Measurements from ENCODE around the gene MACROH2A2.
A peak's percentile ranks its signal among the peaks of the same experiment; 100 is the strongest.
"Not testable (repeated sequence)": the region's sequence is repeated elsewhere in the genome, so short reads cannot be mapped to it uniquely, and the experiment has no call there.

Gene MACROH2A2

DNA sequence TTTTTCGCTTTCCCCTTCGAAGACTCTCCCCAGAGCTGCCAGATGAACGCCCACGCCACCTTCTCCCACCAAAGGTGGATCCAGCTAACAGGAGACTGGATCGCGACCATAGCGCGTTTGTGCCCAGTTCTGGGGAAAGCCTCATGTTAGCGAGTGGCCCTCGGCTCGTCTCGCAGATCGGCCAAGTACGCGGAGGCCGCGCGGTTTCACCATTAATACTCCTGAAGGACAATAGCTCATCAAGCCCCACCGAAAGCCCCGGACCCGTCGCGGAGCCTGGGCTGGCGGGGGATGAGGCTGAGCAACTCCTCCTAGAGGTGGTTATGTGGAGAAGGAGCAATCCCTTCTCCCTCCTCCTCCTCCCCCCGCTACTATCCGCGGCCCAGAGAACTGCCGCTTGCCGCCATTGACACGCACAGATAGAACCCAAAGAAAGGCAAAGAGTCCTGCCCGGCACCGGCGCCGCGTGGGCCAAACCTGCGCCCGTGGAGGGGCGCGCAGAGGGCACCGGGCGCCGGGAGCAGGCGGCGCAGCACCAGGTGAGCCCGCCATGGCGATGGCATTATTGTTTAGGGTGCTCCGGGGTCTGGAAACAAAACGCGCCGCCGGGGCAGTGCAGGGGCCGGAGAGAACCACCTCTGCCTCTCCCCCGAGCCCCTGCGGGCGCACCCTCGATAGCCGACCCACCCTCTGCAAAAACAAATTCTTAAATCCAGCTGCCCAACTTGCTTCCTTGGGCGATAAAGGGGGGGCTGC lies at the start of gene MACROH2A2:
Gene MACROH2A2 (plus strand): TSS at position 385 of the 756 bp plus-strand sequence. CDS start 22,813 bp downstream, outside the sequence.
- H3K9me3 Mint-ChIP-seq = no peaks in the 10 kb centered on the region
- H3K4me3 Mint-ChIP-seq = peak within 1 kb of the TSS; percentile 61
- no peaks in the 10 kb centered on the region for H3K36me3 Mint-ChIP-seq
- peaks cover 46% of the 10 kb centered on the region for H3K27me3 Mint-ChIP-seq
- ATAC-seq = no peak
- H3K4me1 Mint-ChIP-seq = peaks cover 11% of the 10 kb centered on the region
- no peak within 1 kb of the TSS for H3K27ac Mint-ChIP-seq

DNA sequence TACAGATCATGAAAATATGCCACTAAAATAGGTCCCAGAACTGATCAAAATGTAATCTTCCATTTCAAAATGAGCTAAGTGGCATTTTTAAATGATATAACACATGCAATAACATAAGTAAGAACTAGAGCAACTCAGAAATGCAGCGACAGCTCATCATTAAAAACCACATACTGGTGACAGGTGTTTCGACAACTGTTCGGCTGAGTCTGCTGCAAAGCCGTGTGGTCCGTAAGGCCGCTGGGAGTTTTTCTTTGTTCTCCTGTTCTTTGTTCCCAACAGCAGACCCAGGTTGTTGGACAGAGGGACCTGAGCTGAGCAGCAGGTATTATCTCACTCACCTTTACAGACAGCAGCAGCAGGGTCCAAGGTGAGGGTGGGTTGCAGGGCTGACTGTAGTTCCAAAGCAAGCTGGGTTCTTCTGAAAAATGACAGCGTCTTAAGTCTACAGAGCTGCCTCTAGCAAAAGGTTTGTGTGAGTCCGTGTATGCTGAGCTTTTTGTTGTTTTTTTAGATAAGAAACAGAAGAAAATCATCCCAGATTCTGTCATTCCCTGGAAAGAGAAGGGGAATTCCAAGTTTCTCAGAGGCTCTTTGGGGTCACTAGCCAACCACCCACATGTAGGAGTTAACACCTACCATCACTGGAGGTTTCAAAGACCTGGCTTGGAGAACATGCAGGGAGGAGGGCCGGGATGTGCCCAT lies 45.4 kb upstream of the MACROH2A2 start:
- no peak overlapping the region for H3K4me3 Mint-ChIP-seq
- H3K9me3 Mint-ChIP-seq = peaks cover 13% of the 10 kb centered on the region
- no peak for ATAC-seq
- H3K27ac Mint-ChIP-seq = no peak overlapping the region
- H3K36me3 Mint-ChIP-seq = no peaks in the 10 kb centered on the region
- peaks cover 33% of the 10 kb centered on the region for H3K27me3 Mint-ChIP-seq
- H3K4me1 Mint-ChIP-seq = no peaks in the 10 kb centered on the region

- Mint-ChIP-seq H3K36me3 (peaks cover 5% of the 10 kb centered on the region), H3K9me3 (peaks cover 13% of the 10 kb centered on the region), H3K27me3 (peaks cover 9% of the 10 kb centered on the region), H3K27ac (no peak overlapping the region), H3K4me1 (no peaks in the 10 kb centered on the region), H3K4me3 (no peak overlapping the region)
- no peak for ATAC-seq
These were observed 21.4 kb upstream of the MACROH2A2 start for GRCh38 chr10:70031215-70031614.

DNA sequence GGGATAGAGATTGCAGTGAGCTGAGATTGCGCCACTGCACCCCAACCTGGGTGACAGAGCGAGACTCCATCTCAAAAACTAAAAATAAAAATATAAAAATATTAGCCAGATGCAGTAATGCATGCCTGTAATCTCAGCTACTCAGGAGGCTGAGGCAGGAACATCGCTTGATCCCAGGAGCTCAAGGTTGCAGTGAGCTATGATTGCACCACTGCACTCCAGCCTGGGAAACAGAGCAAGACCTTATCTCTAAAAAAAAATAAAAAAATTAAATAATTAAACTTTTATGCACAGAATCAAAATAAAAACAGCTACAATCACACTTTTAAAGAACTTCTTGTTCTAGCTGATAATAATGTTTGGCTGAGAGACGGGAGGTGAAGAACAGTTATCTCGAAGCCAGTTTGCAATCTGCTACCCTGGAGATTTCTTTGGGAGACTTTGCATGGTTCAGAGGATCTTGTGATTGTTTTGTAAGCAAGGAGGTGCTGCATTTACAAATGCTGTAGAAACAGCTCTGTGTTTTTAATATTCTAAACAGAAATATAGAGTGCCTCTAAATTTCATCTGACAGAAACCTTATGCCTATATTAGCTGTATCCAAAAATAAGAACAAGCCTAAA lies 19.9 kb upstream of the MACROH2A2 start:
- Mint-ChIP-seq H3K9me3 (peaks cover 10% of the 10 kb centered on the region), H3K4me1 (no peaks in the 10 kb centered on the region), H3K4me3 (no peak overlapping the region), H3K36me3 (peaks cover 5% of the 10 kb centered on the region), H3K27me3 (peaks cover 1% of the 10 kb centered on the region), H3K27ac (no peak overlapping the region)
- no peak for ATAC-seq

- Mint-ChIP-seq H3K4me1 (no peaks in the 10 kb centered on the region), H3K4me3 (no peak overlapping the region), H3K27ac (no peak overlapping the region), H3K27me3 (peaks cover 9% of the 10 kb centered on the region), H3K9me3 (peaks cover 13% of the 10 kb centered on the region), H3K36me3 (peaks cover 5% of the 10 kb centered on the region)
- ATAC-seq = no peak
These were observed 18.4 kb upstream of the MACROH2A2 start for GRCh38 chr10:70034232-70034631.

GRCh38 chr10:70035531-70035930 lies 17.1 kb upstream of the MACROH2A2 start:
- H3K36me3 Mint-ChIP-seq = peaks cover 5% of the 10 kb centered on the region
- H3K4me3 Mint-ChIP-seq = no peak overlapping the region
- ATAC-seq = no peak
- no peak overlapping the region for H3K27ac Mint-ChIP-seq
- H3K27me3 Mint-ChIP-seq = peaks cover 15% of the 10 kb centered on the region
- H3K4me1 Mint-ChIP-seq = no peaks in the 10 kb centered on the region
- peaks cover 12% of the 10 kb centered on the region for H3K9me3 Mint-ChIP-seq

GRCh38 chr10:70038923-70039322 lies 13.7 kb upstream of the MACROH2A2 start:
- no peak overlapping the region for H3K4me3 Mint-ChIP-seq
- no peaks in the 10 kb centered on the region for H3K4me1 Mint-ChIP-seq
- ATAC-seq = no peak
- no peak overlapping the region for H3K27ac Mint-ChIP-seq
- H3K9me3 Mint-ChIP-seq = peaks cover 19% of the 10 kb centered on the region
- H3K27me3 Mint-ChIP-seq = peaks cover 15% of the 10 kb centered on the region
- no peaks in the 10 kb centered on the region for H3K36me3 Mint-ChIP-seq

DNA sequence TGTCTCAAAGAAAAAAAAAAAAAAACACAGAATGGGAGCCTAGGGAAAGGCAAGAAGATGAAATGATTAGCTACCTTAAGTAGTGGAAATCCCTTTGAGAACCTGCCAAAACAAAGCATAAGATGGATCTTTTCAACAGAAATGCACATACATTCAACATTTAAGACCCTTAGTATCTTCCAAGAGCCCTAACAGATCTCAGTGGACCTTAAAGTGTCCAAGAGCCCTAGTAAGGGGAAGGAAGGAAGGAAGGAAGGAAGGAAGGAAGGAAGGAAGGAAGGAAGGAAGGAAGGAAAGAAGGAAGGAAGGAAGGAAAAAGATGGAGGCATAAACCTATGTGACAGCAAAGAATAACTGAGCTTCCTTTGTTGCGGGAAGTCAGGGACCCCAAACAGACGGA lies 11.6 kb upstream of the MACROH2A2 start:
- H3K27ac Mint-ChIP-seq = no peak overlapping the region
- H3K4me1 Mint-ChIP-seq = no peaks in the 10 kb centered on the region
- H3K36me3 Mint-ChIP-seq = no peaks in the 10 kb centered on the region
- H3K4me3 Mint-ChIP-seq = no peak overlapping the region
- peaks cover 15% of the 10 kb centered on the region for H3K27me3 Mint-ChIP-seq
- H3K9me3 Mint-ChIP-seq = peaks cover 22% of the 10 kb centered on the region
- ATAC-seq = no peak

GRCh38 chr10:70041739-70042138 lies 10.9 kb upstream of the MACROH2A2 start:
- peaks cover 15% of the 10 kb centered on the region for H3K27me3 Mint-ChIP-seq

DNA sequence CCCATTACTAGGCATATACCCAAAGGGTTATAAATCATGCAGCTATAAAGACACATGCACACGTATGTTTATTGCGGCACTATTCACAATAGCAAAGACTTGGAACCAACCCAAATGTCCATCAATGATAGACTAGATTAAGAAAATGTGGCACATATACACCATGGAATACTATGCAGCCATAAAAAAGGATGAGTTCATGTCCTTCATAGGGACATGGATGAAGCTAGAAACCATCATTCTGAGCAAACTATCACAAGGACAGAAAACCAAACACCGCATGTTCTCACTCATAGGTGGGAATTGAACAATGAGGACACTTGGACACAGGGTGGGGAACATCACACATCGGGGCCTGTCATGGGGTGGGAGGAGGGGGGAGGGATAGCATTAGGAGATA lies 5.6 kb upstream of the MACROH2A2 start:
- H3K27me3 Mint-ChIP-seq = peaks cover 15% of the 10 kb centered on the region
- not testable (repeated sequence) for H3K36me3 Mint-ChIP-seq, H3K9me3 Mint-ChIP-seq, H3K4me1 Mint-ChIP-seq, H3K27ac Mint-ChIP-seq, ATAC-seq, H3K4me3 Mint-ChIP-seq

More at GRCh38 chr10:70041739-70042138, 10.9 kb upstream of the MACROH2A2 start:
- ATAC-seq, H3K4me1 Mint-ChIP-seq, H3K27ac Mint-ChIP-seq, H3K4me3 Mint-ChIP-seq, H3K36me3 Mint-ChIP-seq: not testable (repeated sequence)
- peaks cover 22% of the 10 kb centered on the region for H3K9me3 Mint-ChIP-seq

DNA sequence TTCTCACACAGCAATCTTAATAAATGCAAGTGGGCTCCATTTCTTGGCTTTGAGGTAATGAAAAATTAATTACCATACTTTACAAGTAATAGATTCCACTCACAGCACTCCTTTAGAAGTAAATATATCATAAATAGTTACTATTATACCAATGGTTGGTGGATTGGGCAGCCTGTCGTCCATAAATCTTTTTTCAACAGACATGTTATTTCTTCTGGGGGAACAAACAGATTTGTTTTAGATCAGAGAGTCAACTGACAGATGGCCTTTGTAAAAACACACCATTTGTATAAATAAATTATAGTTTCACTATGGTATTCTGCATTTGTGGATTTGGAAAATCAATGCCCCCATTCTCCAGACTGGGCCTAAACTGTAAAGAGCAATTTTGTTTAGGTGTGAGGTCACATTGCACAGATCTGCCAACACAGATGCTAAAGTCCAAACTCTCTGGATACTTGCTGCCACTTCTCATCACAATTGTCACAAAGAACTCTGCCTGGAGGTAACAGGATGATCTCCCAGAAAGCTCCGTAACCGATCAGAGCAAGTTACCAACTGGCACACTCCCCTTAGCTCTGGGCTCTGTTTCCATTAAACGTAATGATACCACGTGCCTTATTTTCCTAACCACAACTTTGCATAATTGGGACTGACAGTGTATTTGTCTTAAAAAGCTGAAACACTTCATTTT lies 4.5 kb upstream of the MACROH2A2 start:
- H3K36me3 Mint-ChIP-seq = no peaks in the 10 kb centered on the region
- no peak overlapping the region for H3K27ac Mint-ChIP-seq
- H3K4me1 Mint-ChIP-seq = peaks cover 11% of the 10 kb centered on the region
- H3K27me3 Mint-ChIP-seq = peaks cover 26% of the 10 kb centered on the region
- H3K4me3 Mint-ChIP-seq = no peak overlapping the region
- H3K9me3 Mint-ChIP-seq = peaks cover 2% of the 10 kb centered on the region
- no peak for ATAC-seq

DNA sequence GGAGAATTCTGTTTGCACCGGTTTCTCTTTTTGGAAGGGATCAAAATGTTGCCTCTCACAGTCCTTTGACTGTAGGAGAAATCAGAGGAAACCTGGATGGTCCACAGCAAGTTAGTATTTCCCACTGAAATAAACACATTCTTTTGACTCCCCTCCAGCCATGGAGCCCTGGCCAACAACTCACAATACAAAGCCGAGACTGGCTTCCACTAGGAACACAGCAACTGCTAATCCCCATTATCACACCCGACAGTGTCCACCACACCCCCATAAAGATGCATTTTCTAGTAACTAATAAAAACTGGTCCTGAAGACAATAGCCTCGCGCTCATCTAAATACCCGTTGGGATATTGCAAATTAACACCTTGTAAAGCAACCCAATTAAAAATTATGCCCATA lies 798 bp upstream of the MACROH2A2 start:
- no peak for ATAC-seq
- Mint-ChIP-seq H3K9me3 (no peaks in the 10 kb centered on the region), H3K4me1 (peaks cover 11% of the 10 kb centered on the region), H3K36me3 (no peaks in the 10 kb centered on the region), H3K27ac (no peak overlapping the region), H3K4me3 (no peak overlapping the region), H3K27me3 (peaks cover 46% of the 10 kb centered on the region)

DNA sequence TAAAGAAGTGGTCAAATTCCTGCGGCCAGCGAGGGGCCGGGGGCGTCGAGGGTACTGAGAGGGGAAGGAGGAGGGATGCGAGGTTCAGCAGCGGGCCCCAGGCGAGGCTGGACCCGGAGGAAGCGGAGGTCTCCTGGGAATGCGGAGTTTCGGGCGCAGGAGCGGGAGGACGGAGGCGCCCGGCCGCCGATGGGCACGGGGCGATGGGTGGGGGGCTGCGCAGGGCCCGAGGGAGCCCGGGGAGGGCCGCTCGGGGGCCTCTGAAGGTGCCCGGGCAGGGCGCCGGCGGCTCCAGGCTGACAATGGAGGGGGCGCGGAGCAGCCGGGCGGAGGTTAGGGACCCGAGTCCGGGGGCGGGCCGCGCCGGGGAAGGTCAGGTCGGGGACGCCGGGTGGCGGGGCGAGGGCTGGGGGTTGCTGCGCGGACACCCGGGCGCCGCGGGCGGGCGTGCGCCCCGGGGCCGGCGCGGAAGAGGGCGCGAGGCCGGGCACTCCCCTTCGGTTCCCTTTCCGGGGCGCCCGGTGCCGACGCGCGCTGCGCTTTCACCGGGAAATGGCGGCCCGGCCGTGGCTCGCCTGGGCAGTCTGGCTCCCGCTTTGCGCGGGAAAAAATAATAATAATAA lies 683 bp downstream of the MACROH2A2 start:
- Mint-ChIP-seq H3K4me3 (peak overlapping the region; percentile 61), H3K4me1 (peaks cover 11% of the 10 kb centered on the region), H3K9me3 (no peaks in the 10 kb centered on the region), H3K27ac (no peak overlapping the region), H3K36me3 (no peaks in the 10 kb centered on the region), H3K27me3 (peaks cover 46% of the 10 kb centered on the region)
- ATAC-seq = peak; percentile 24

DNA sequence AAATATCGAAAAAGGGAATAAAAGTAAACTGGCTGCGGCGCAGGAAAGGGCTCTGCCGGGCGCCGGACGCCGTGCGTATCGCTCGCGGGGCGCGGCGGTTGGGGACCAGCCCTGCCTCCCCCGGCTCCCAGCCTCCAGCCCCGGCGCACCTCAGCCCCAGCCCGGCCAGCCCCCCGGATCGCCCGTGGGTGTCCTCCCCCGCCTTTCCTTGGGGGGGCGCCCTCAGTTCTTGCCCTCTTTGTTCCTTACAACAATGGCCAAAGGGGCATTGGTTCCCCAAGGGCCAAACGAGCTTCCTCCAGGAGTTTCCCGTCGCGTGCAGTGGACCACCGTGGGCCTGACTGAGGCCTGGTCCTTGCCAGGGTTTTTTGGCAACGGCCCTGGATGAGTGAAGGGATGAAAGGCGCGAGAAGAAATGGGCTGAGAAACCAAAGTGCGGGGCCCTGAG lies 1.2 kb downstream of the MACROH2A2 start:
- H3K27me3 Mint-ChIP-seq = peaks cover 46% of the 10 kb centered on the region
- no peak for ATAC-seq
- no peak overlapping the region for H3K27ac Mint-ChIP-seq
- peaks cover 11% of the 10 kb centered on the region for H3K4me1 Mint-ChIP-seq
- no peaks in the 10 kb centered on the region for H3K36me3 Mint-ChIP-seq
- H3K4me3 Mint-ChIP-seq = peak overlapping the region; percentile 36
- no peaks in the 10 kb centered on the region for H3K9me3 Mint-ChIP-seq

GRCh38 chr10:70054902-70055301 lies 2.3 kb downstream of the MACROH2A2 start:
- H3K36me3 Mint-ChIP-seq = no peaks in the 10 kb centered on the region

More at GRCh38 chr10:70054902-70055301, 2.3 kb downstream of the MACROH2A2 start:
- Mint-ChIP-seq H3K4me1 (peaks cover 11% of the 10 kb centered on the region), H3K9me3 (no peaks in the 10 kb centered on the region), H3K4me3 (no peak overlapping the region), H3K27me3 (peaks cover 48% of the 10 kb centered on the region), H3K27ac (no peak overlapping the region)
- ATAC-seq = no peak
